Measurements from ENCODE around the gene KLK5.

KLK5 gene

GRCh38 chr19:50968716-50969412, 16.0 kb upstream of the KLK5 start:
- no peak for DNase-seq (ENCODE audit: low spot score)

GRCh38 chr19:50967929-50968715, 15.3 kb upstream of the KLK5 start:
- DNase-seq (ENCODE audit: low spot score), result no peak

- DNase-seq (ENCODE audit: low spot score), result no peak
Measured at GRCh38 chr19:50964266-50964665, 11.4 kb upstream of the KLK5 start.

- no peak for DNase-seq (ENCODE audit: low spot score)
Measured at GRCh38 chr19:50963381-50963780, 10.5 kb upstream of the KLK5 start.

- no peak for DNase-seq (ENCODE audit: low spot score)
Measured at GRCh38 chr19:50962245-50962644, 9.4 kb upstream of the KLK5 start.

- DNase-seq (ENCODE audit: low spot score), result no peak
Measured at GRCh38 chr19:50959731-50960500, 7.1 kb upstream of the KLK5 start.

GRCh38 chr19:50957587-50957986, 4.7 kb upstream of the KLK5 start:
- no peak for DNase-seq (ENCODE audit: low spot score)

- no peak for DNase-seq (ENCODE audit: low spot score)
Measured at GRCh38 chr19:50949861-50950260, 3.0 kb downstream of the KLK5 start.

- no peak for DNase-seq (ENCODE audit: low spot score)
Measured at GRCh38 chr19:50947123-50947522, 5.7 kb downstream of the KLK5 start.

- no peak for DNase-seq (ENCODE audit: low spot score)
Measured at GRCh38 chr19:50944795-50945194, 8.0 kb downstream of the KLK5 start.

- DNase-seq (ENCODE audit: low spot score), result no peak
Measured at GRCh38 chr19:50943074-50943828, 9.6 kb downstream of the KLK5 start.

GRCh38 chr19:50939596-50939995, 13.2 kb downstream of the KLK5 start:
- no peak for DNase-seq (ENCODE audit: low spot score)

- no peak for DNase-seq (ENCODE audit: low spot score)
Measured at GRCh38 chr19:50933640-50934039, 19.2 kb downstream of the KLK5 start.

GRCh38 chr19:50932690-50933083, 20.2 kb downstream of the KLK5 start:
- DNase-seq (ENCODE audit: low spot score), result no peak

GRCh38 chr19:50932018-50932689, 20.7 kb downstream of the KLK5 start:
- no peak for DNase-seq (ENCODE audit: low spot score)

GRCh38 chr19:50931023-50931422, 21.8 kb downstream of the KLK5 start:
- DNase-seq (ENCODE audit: low spot score), result no peak

- DNase-seq (ENCODE audit: low spot score), result no peak
Measured at GRCh38 chr19:50928831-50929230, 24.0 kb downstream of the KLK5 start.

GRCh38 chr19:50926144-50926543, 26.7 kb downstream of the KLK5 start:
- DNase-seq (ENCODE audit: low spot score), result no peak

- no peak for DNase-seq (ENCODE audit: low spot score)
Measured at GRCh38 chr19:50925734-50926133, 27.1 kb downstream of the KLK5 start.

GRCh38 chr19:50924586-50924985, 28.3 kb downstream of the KLK5 start:
- no peak for DNase-seq (ENCODE audit: low spot score)

- DNase-seq (ENCODE audit: low spot score), result peak; percentile 85
Measured at GRCh38 chr19:50922317-50922853, 30.5 kb downstream of the KLK5 start.
